B cell (primary cell): ENCODE data around the gene GGA2. TPM values are rescaled to one million over a fixed set of nuclear protein-coding genes. Genes with fewer than 3 reads are reported as not detected.

Source experiments
- ATAC-seq: fragments of 200-7000 bp; cut with Tn5 transposase; one replicate; pipeline ENCODE4 v1.10.0; 2021; ENCODE audit warnings: low read depth, mild to moderate bottlenecking, moderate number of reproducible peaks, moderate library complexity
- CTCF ChIA-PET: fragments of 350-600 bp; sonication (Branson Sonifier 250); formaldehyde crosslinking; loops from one replicate; lab custom pipeline; 2021; ENCODE audit warnings: antibody characterized with exemption, inconsistent platforms; lab: Charles Lee
- POLR2A ChIA-PET: fragments of 350-600 bp; sonication (Branson Sonifier 250); formaldehyde crosslinking; loops from one replicate; lab custom pipeline; 2021; ENCODE audit warnings: antibody characterized with exemption; lab: Charles Lee
- DNase-seq: peaks from one replicate; pipeline ENCODE4 v3.0.0; 2013
- H2AFZ ChIP-seq: 2 replicates; pipeline ENCODE4 v1.6.1; 2012; ENCODE audit warnings: mild to moderate bottlenecking, low read depth, low read length; ENCODE audit not compliant: insufficient read depth, poor library complexity, severe bottlenecking
- H3K27ac ChIP-seq, 2 donors: 1 replicate in 1 of 2; 2 replicates in 1 of 2; pipeline ENCODE4 v1.5.1; 2012 to 2013; ENCODE audit warnings: low read length in 2 of 2, mild to moderate bottlenecking in 2 of 2, moderate library complexity in 1 of 2
- H3K27me3 ChIP-seq, 4 experiments: fragments of 200-600 bp in 1 of 4; sonication (generic) in 1 of 4; replicated peaks in 1 of 4; 1 replicate in 2 of 4; 2 replicates in 2 of 4; pipeline versions ENCODE4 v1.6.1 to v1.7.0; 2013 to 2016; ENCODE audit warnings: low read length in 3 of 4, mild to moderate bottlenecking in 2 of 4, mixed read lengths in 1 of 4, moderate library complexity in 1 of 4; ENCODE audit not compliant: insufficient read depth in 4 of 4, control insufficient read depth in 3 of 4; ENCODE audit errors: control extremely low read depth in 1 of 4
- H3K36me3 ChIP-seq, 2 experiments: replicated peaks in 1 of 2; 1 replicate in 1 of 2; 2 replicates in 1 of 2; pipeline versions ENCODE4 v1.6.1 to v1.7.1; 2013; ENCODE audit warnings: low read length in 1 of 2; ENCODE audit not compliant: insufficient read depth in 2 of 2, control insufficient read depth in 1 of 2; ENCODE audit errors: control extremely low read depth in 1 of 2, extremely low read depth in 1 of 2
- H3K4me1 ChIP-seq, 2 donors: fragments of 200-600 bp in 1 of 2; sonication (generic) in 1 of 2; 1 replicate in 1 of 2; 2 replicates in 1 of 2; pipeline versions ENCODE4 v1.5.1 to v1.6.1; 2013 to 2017; ENCODE audit warnings: low read length in 2 of 2; ENCODE audit not compliant: control insufficient read depth in 2 of 2, insufficient read depth in 2 of 2
- H3K4me2 ChIP-seq: replicated peaks from 2 replicates; pipeline ENCODE3; 2012; ENCODE audit warnings: mild to moderate bottlenecking, low read depth, low read length; ENCODE audit not compliant: poor library complexity, severe bottlenecking
- H3K4me3 ChIP-seq, 5 experiments: fragments of 200-600 bp in 1 of 5; sonication (generic) in 1 of 5; 1 replicate in 3 of 5; 2 replicates in 2 of 5; pipeline versions ENCODE4 v1.5.1 to v1.7.0; 2011 to 2016; ENCODE audit warnings: low read length in 4 of 5, mild to moderate bottlenecking in 4 of 5, low read depth in 2 of 5, control low read depth in 1 of 5, moderate library complexity in 1 of 5; ENCODE audit not compliant: insufficient read depth in 1 of 5; ENCODE audit errors: control extremely low read depth in 1 of 5, extremely low read depth in 1 of 5
- H3K79me2 ChIP-seq: fragments of 200-600 bp; sonication (generic); one replicate; pipeline ENCODE4 v1.6.0; 2016; ENCODE audit warnings: low read length; ENCODE audit not compliant: control insufficient read depth, insufficient read depth
- H3K9ac ChIP-seq: fragments of 200-600 bp; sonication (generic); 2 replicates; pipeline ENCODE4 v1.6.1; 2017; ENCODE audit warnings: mild to moderate bottlenecking, low read length, moderate library complexity
- H3K9me3 ChIP-seq, 3 donors: one replicate each; pipeline versions ENCODE4 v1.6.1 to v1.7.1; 2013; ENCODE audit warnings: low read length in 2 of 3; ENCODE audit not compliant: control insufficient read depth in 2 of 3, insufficient read depth in 1 of 3; ENCODE audit errors: control extremely low read depth in 1 of 3
- H4K20me1 ChIP-seq: 2 replicates; pipeline ENCODE4 v1.6.0; 2012; ENCODE audit warnings: mild to moderate bottlenecking, low read length; ENCODE audit not compliant: insufficient read depth, control insufficient read depth, poor library complexity, severe bottlenecking
- H3K27ac Mint-ChIP-seq: one replicate; pipeline ENCODE4 v1.8.0; 2021; ENCODE audit warnings: mixed read lengths
- H3K27me3 Mint-ChIP-seq: one replicate; pipeline ENCODE4 v1.8.0; 2021; ENCODE audit warnings: mixed read lengths
- H3K4me1 Mint-ChIP-seq: one replicate; pipeline ENCODE4 v1.8.0; 2021; ENCODE audit warnings: mixed read lengths
- H3K4me3 Mint-ChIP-seq: one replicate; pipeline ENCODE4 v1.8.0; 2021; ENCODE audit warnings: mixed read lengths
- H3K9me3 Mint-ChIP-seq: one replicate; pipeline ENCODE4 v1.8.0; 2022; ENCODE audit warnings: mixed read lengths; ENCODE audit not compliant: insufficient read depth
- CTCF ChIP-seq: fragments of 200-600 bp; IDR thresholded peaks from one replicate; pipeline ENCODE4 v1.8.0; 2022; ENCODE audit warnings: antibody characterized with exemption, mild to moderate bottlenecking
- EZH2 ChIP-seq: IDR thresholded peaks from 2 replicates; pipeline ENCODE4 v1.6.1; 2012; ENCODE audit warnings: borderline replicate concordance, low read depth, mild to moderate bottlenecking, moderate library complexity, low read length; ENCODE audit not compliant: insufficient read depth, poor library complexity, severe bottlenecking
- whole genome bisulfite sequencing: methylation state at CpG from one replicate; pipeline ENCODE4 v1.1.5; 2013; ENCODE audit warnings: missing lambda C conversion rate; ENCODE audit not compliant: insufficient coverage; 5-methylcytosine and 5-hydroxymethylcytosine counted together
- intact Hi-C: fragments of 100-400 bp; cut with micrococcal nuclease; formaldehyde crosslinking; loops from one replicate; pipeline ENCODE4 v1.10.0; 2022
- polyA plus RNA-seq: library from polyadenylated mRNA; depleted of rRNA; stranded (reverse); fragments of >200 nt; gene quantifications from 2 replicates; pipeline ENCODE4 v1.2.3, GENCODE V29; 2012
- total RNA-seq, 2 donors: library from RNA; stranded (reverse); fragments of 120-200 nt in 1 of 2; gene quantifications; 1 replicate in 1 of 2; 2 replicates in 1 of 2; pipeline versions ENCODE4 v1.2.3 to v1.2.4, GENCODE V29; 2013 to 2022

Gene GGA2
- total and polyA plus RNA-seq, 2 donors (not counting 1 experiment from before 2014, with no cell fraction given) = 227 to 832 TPM

GRCh38 chr16:23539984-23540816, 29.9 kb upstream of the GGA2 start:
- Histone ChIP-seq H2AFZ (no peak overlapping the region), H3K79me2 (peaks cover 26% of the 10 kb centered on the region), H3K9me3 (no peaks in the 10 kb centered on the region), H3K4me2 (no peak overlapping the region), H3K4me1 (no peaks in the 10 kb centered on the region), H3K27ac (no peak overlapping the region), H4K20me1 (no peaks in the 10 kb centered on the region), H3K36me3 (peaks cover 7 to 40% of the 10 kb centered on the region in 2 experiments), H3K4me3 (no peak overlapping the region), H3K27me3 (no peaks in the 10 kb centered on the region), H3K9ac (no peak overlapping the region)
- no peak for ATAC-seq
- H3K27me3 Mint-ChIP-seq = no peaks in the 10 kb centered on the region
- TF ChIP-seq EZH2 = no peak
- TF ChIP-seq CTCF = no peak
- 100% methylated on average over 3 of the region's 11 CpGs for WGBS
- no peaks in the 10 kb centered on the region for H3K9me3 Mint-ChIP-seq
- ChIA-PET CTCF (interaction anchor here (0.6 to 1.2 kb wide), 5 partner anchors 10 to 1352 kb away, joined by 3 to 4 read pairs (median 3); no protein-coding TSS in a partner anchor), POLR2A (no interaction called here)
- H3K4me3 Mint-ChIP-seq = no peak overlapping the region
- no peak for DNase-seq
- H3K27ac Mint-ChIP-seq = no peak overlapping the region
- intact Hi-C loops = no loop called here
- no peaks in the 10 kb centered on the region for H3K4me1 Mint-ChIP-seq

- POLR2A ChIA-PET = no interaction called here
- no peaks in the 10 kb centered on the region for H3K27me3 Mint-ChIP-seq
- Histone ChIP-seq H3K27me3 (no peaks in the 10 kb centered on the region), H3K9ac (no peak overlapping the region), H3K4me1 (no peaks in the 10 kb centered on the region), H3K79me2 (peaks cover 26% of the 10 kb centered on the region), H3K27ac (no peak overlapping the region), H3K36me3 (peaks cover 6 to 42% of the 10 kb centered on the region in 2 experiments), H2AFZ (no peak overlapping the region), H3K4me3 (no peak overlapping the region), H3K9me3 (no peaks in the 10 kb centered on the region), H3K4me2 (no peak overlapping the region), H4K20me1 (no peaks in the 10 kb centered on the region)
- H3K4me1 Mint-ChIP-seq = no peaks in the 10 kb centered on the region
- no peak overlapping the region for H3K27ac Mint-ChIP-seq
- H3K9me3 Mint-ChIP-seq = no peaks in the 10 kb centered on the region
- CTCF ChIA-PET = interaction anchor here (0.7 to 1.2 kb wide), 3 partner anchors 9 to 38 kb away, joined by 3 read pairs; no protein-coding TSS in a partner anchor
- no peak for ATAC-seq
- 60% methylated on average over 1 of the region's 1 CpG for WGBS
- intact Hi-C loops = no loop called here
- H3K4me3 Mint-ChIP-seq = no peak overlapping the region
- DNase-seq = no peak
- TF ChIP-seq EZH2 (no peak), CTCF (no peak)
Observed at GRCh38 chr16:23538919-23539278, 28.6 kb upstream of the GGA2 start.
